K562 (cell line): ENCODE results near the gene TRMT1. TPM values are rescaled to one million over a fixed set of nuclear protein-coding genes. Genes with fewer than 3 reads are reported as not detected.

Source experiments
- HDAC6 ChIP-seq: IDR thresholded peaks from 2 replicates; pipeline ENCODE4 v1.6.1; 2012; ENCODE audit warnings: low read depth, mild to moderate bottlenecking, control low read depth, inconsistent platforms, low read length, moderate library complexity
- HINFP ChIP-seq: fragments of 450-650 bp; conservative IDR thresholded peaks from 2 replicates; pipeline ENCODE4 v1.6.1; 2016; ENCODE audit warnings: missing genetic modification characterization, low read depth, mild to moderate bottlenecking, control low read depth, missing compliant biosample characterization
- KLF6 ChIP-seq: fragments of 250-450 bp; sonication (Bioruptor Pico); IDR thresholded peaks from 2 replicates; pipeline ENCODE4 v1.4.0; 2020; ENCODE audit warnings: mild to moderate bottlenecking, moderate library complexity, borderline replicate concordance
- NCOA4 ChIP-seq: fragments of 450-650 bp; IDR thresholded peaks from 2 replicates; pipeline ENCODE4 v1.6.1; 2018; ENCODE audit warnings: mild to moderate bottlenecking; ENCODE audit not compliant: partially characterized antibody
- ZBTB49 ChIP-seq: sonication (generic); formaldehyde crosslinking; IDR thresholded peaks from 2 replicates; pipeline ENCODE4 v1.8.0; 2022; ENCODE audit warnings: missing genetic modification reagents, mild to moderate bottlenecking, borderline replicate concordance
- ZC3H8 ChIP-seq: fragments of 450-650 bp; IDR thresholded peaks from 2 replicates; pipeline ENCODE4 v1.6.1; 2017
- ZKSCAN8 ChIP-seq: fragments of 200-800 bp; sonication (Bioruptor generic); IDR thresholded peaks from 2 replicates; pipeline ENCODE4 v1.6.1; 2016; ENCODE audit warnings: missing genetic modification characterization, missing compliant biosample characterization
- ZNF696 ChIP-seq: fragments of 250-450 bp; sonication (Bioruptor Pico); conservative IDR thresholded peaks from 2 replicates; pipeline ENCODE4 v1.4.0; 2020; ENCODE audit warnings: mild to moderate bottlenecking, moderate library complexity
- polyA plus RNA-seq, 8 experiments: library from polyadenylated mRNA; depleted of rRNA in 4 of 8; stranded (reverse) in 5 of 8; unstranded in 3 of 8; fragments of >200 nt; fragmentation: Nextera tagmentation in 2 of 8; fragmentation: Illumina TruSeq in 1 of 8; extraction: Ambion mirVana in 2 of 8; extraction: Trizol in 1 of 8; gene quantifications; 2 replicates each; pipeline versions ENCODE4 v1.2.1 to v1.2.3, GENCODE V29; 2011 to 2014; ENCODE audit warnings: inconsistent platforms in 1 of 8, missing spikeins in 1 of 8
- total RNA-seq, 7 experiments: library from RNA; depleted of rRNA in 6 of 7; stranded (reverse); fragments of >200 nt in 6 of 7; fragmentation: Illumina TruSeq in 2 of 7; extraction: Trizol in 2 of 7; gene quantifications; 2 replicates each; pipeline versions ENCODE4 v1.2.1 to v1.2.3, GENCODE V29; 2011 to 2021; ENCODE audit warnings: low replicate concordance in 1 of 7
- TF ChIP-seq, protein P1 (sequence below): fragments of 450-650 bp; formaldehyde crosslinking; IDR thresholded peaks from 2 replicates; pipeline ENCODE4 v1.4.0; 2020; ENCODE audit warnings: mild to moderate bottlenecking, moderate library complexity
- TF ChIP-seq, protein P2 (sequence below), 2 experiments: fragments of 450-650 bp; IDR thresholded peaks; 2 replicates each; pipeline ENCODE4 v1.6.1; 2016; ENCODE audit warnings: mild to moderate bottlenecking in 2 of 2, borderline replicate concordance in 1 of 2, low read depth in 1 of 2, moderate library complexity in 1 of 2

The TRMT1 gene
- total and polyA plus RNA-seq, 9 of the 15 experiments (the other 6 are each of a cell fraction or from before 2014, with no cell fraction given): 5.8 to 158 (median 54.3) TPM

GRCh38 chr19:13155472-13156359 lies 39.2 kb upstream of the TRMT1 start (continued):
- TF ChIP-seq ZBTB49 (CRISPR knock-in tag): peak; percentile 73; the same call in 1 of the 2 replicates
- TF ChIP-seq, protein P1, sequence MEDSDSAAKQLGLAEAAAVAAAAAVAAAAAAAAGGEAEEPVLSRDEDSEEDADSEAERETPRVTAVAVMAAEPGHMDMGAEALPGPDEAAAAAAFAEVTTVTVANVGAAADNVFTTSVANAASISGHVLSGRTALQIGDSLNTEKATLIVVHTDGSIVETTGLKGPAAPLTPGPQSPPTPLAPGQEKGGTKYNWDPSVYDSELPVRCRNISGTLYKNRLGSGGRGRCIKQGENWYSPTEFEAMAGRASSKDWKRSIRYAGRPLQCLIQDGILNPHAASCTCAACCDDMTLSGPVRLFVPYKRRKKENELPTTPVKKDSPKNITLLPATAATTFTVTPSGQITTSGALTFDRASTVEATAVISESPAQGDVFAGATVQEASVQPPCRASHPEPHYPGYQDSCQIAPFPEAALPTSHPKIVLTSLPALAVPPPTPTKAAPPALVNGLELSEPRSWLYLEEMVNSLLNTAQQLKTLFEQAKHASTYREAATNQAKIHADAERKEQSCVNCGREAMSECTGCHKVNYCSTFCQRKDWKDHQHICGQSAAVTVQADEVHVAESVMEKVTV (CRISPR knock-in tag): no peak
- no peak for TF ChIP-seq ZNF696
- TF ChIP-seq ZC3H8: no peak
- no peak for TF ChIP-seq NCOA4
- TF ChIP-seq ZKSCAN8 (CRISPR knock-in tag): no peak
- TF ChIP-seq HINFP (tag): no peak
- TF ChIP-seq, protein P2, sequence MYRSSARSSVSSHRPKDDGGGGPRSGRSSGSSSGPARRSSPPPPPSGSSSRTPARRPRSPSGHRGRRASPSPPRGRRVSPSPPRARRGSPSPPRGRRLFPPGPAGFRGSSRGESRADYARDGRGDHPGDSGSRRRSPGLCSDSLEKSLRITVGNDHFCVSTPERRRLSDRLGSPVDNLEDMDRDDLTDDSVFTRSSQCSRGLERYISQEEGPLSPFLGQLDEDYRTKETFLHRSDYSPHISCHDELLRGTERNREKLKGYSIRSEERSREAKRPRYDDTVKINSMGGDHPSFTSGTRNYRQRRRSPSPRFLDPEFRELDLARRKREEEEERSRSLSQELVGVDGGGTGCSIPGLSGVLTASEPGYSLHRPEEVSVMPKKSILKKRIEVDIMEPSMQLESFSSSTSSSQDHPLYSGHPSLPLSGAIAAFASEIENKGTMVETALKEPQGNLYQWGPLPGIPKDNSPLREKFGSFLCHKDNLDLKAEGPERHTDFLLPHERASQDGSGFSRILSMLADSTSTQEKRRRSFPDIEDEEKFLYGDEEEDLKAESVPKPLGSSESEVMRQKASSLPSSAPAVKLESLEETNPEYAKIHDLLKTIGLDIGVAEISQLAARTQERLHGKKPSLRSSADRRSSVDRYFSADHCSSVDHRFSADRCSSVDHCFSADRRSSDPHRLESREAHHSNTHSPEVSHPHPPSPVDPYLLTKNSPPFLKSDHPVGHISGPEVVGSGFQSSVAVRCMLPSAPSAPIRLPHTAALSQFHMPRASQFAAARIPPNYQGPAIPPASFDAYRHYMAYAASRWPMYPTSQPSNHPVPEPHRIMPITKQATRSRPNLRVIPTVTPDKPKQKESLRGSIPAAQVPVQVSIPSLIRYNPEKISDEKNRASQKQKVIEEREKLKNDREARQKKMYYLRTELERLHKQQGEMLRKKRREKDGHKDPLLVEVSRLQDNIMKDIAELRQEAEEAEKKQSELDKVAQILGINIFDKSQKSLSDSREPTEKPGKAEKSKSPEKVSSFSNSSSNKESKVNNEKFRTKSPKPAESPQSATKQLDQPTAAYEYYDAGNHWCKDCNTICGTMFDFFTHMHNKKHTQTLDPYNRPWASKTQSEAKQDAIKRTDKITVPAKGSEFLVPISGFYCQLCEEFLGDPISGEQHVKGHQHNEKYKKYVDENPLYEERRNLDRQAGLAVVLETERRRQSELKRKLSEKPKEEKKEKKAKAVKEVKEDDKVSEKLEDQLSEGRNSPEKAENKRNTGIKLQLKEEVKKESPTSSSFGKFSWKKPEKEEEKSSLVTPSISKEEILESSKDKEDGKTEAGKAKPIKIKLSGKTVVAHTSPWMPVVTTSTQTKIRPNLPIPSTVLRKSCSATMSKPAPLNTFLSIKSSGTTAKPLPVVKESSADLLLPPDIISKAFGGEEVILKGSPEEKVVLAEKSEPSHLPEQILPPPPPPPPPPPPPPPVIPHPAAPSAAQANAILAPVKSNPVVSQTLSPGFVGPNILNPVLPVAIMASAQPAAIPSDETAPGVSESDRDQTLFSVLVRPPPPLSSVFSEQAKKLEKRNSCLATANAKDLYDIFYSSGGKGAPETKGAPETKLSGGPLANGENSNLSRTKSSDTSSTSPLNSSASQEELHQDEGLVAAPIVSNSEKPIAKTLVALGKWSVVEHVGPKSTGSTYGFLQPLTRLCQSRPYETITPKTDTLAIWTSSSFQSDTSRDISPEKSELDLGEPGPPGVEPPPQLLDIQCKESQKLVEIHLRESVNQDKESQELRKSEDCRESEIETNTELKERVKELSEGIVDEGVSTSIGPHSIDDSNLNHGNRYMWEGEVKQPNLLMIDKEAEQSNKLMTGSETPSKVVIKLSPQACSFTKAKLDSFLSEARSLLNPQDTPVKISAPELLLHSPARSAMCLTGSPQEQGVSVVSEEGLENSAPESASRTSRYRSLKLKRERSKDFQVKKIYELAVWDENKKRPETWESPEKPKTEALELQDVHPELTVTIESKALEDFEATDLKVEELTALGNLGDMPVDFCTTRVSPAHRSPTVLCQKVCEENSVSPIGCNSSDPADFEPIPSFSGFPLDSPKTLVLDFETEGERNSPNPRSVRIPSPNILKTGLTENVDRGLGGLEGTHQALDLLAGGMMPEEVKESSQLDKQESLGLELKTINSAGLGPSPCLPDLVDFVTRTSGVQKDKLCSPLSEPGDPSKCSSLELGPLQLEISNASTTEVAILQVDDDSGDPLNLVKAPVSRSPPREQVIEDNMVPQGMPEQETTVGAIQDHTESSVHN (IDR thresholded peaks at IDR 0.05; ENCODE audit: borderline replicate concordance in 1 of 2, low read depth in 1 of 2): no peak
- no peak for TF ChIP-seq KLF6 (CRISPR knock-in tag)
- TF ChIP-seq HDAC6: peak; percentile 54; the same call in 1 of the 2 replicates
